ENCODE results near the gene HOTAIR. TPM values are rescaled to one million over a fixed set of nuclear protein-coding genes. Genes with fewer than 3 reads are reported as not detected.
A peak's percentile ranks its signal among the peaks of the same experiment; 100 is the strongest.

Gene HOTAIR
- not detected for total RNA-seq

GRCh38 chr12:53974084-53975063 is at the start of gene HOTAIR:
Gene HOTAIR, minus strand, starts transcription at chr12:53974954.
- peaks cover 12% of the 10 kb centered on the region for H3K4me1 Mint-ChIP-seq
- H3K36me3 Mint-ChIP-seq: no peaks in the 10 kb centered on the region
- POLR2A ChIA-PET: no interaction called here
- H3K9me3 Mint-ChIP-seq: peaks cover 2% of the 10 kb centered on the region
- DNase-seq: peak; percentile 59
- no peak for ATAC-seq (ENCODE audit: low read depth)
- peak within 1 kb of the TSS; percentile 51 for H3K4me3 Mint-ChIP-seq
- peak within 1 kb of the TSS; percentile 60 for H3K27ac Mint-ChIP-seq
- H3K27me3 Mint-ChIP-seq: peaks cover 90% of the 10 kb centered on the region

GRCh38 chr12:54024127-54024526 is 49.4 kb upstream of the HOTAIR start:
- Mint-ChIP-seq H3K4me3 (no peak overlapping the region), H3K9me3 (no peaks in the 10 kb centered on the region), H3K4me1 (peaks cover 11% of the 10 kb centered on the region), H3K27me3 (peaks cover 89% of the 10 kb centered on the region), H3K27ac (no peak overlapping the region), H3K36me3 (no peaks in the 10 kb centered on the region)
- POLR2A ChIA-PET: no interaction called here
- ATAC-seq (ENCODE audit: low read depth): no peak
- DNase-seq: no peak

GRCh38 chr12:54022960-54023884 is 48.5 kb upstream of the HOTAIR start:
- POLR2A ChIA-PET: no interaction called here
- Mint-ChIP-seq H3K36me3 (no peaks in the 10 kb centered on the region), H3K27me3 (peaks cover 82% of the 10 kb centered on the region), H3K9me3 (no peaks in the 10 kb centered on the region), H3K27ac (no peak overlapping the region), H3K4me1 (peaks cover 8% of the 10 kb centered on the region), H3K4me3 (no peak overlapping the region)
- no peak for DNase-seq
- no peak for ATAC-seq (ENCODE audit: low read depth)

GRCh38 chr12:54021432-54022013 is 46.8 kb upstream of the HOTAIR start:
- peaks cover 15% of the 10 kb centered on the region for H3K4me1 Mint-ChIP-seq
- POLR2A ChIA-PET: no interaction called here
- H3K9me3 Mint-ChIP-seq: no peaks in the 10 kb centered on the region
- DNase-seq (no peak), ATAC-seq (ENCODE audit: low read depth) (no peak)
- H3K4me3 Mint-ChIP-seq: no peak overlapping the region
- no peaks in the 10 kb centered on the region for H3K36me3 Mint-ChIP-seq
- peaks cover 77% of the 10 kb centered on the region for H3K27me3 Mint-ChIP-seq
- H3K27ac Mint-ChIP-seq: no peak overlapping the region

GRCh38 chr12:54020591-54021405 is 46.0 kb upstream of the HOTAIR start:
- no peak overlapping the region for H3K27ac Mint-ChIP-seq
- peaks cover 11% of the 10 kb centered on the region for H3K4me1 Mint-ChIP-seq
- no peak overlapping the region for H3K4me3 Mint-ChIP-seq
- no peaks in the 10 kb centered on the region for H3K36me3 Mint-ChIP-seq
- H3K9me3 Mint-ChIP-seq: no peaks in the 10 kb centered on the region
- DNase-seq: no peak
- ATAC-seq (ENCODE audit: low read depth): no peak
- peaks cover 77% of the 10 kb centered on the region for H3K27me3 Mint-ChIP-seq
- POLR2A ChIA-PET: no interaction called here

- Mint-ChIP-seq H3K36me3 (no peaks in the 10 kb centered on the region), H3K4me1 (peaks cover 10% of the 10 kb centered on the region), H3K27me3 (peaks cover 77% of the 10 kb centered on the region), H3K4me3 (no peak overlapping the region), H3K27ac (no peak overlapping the region), H3K9me3 (no peaks in the 10 kb centered on the region)
- DNase-seq: no peak
- ATAC-seq (ENCODE audit: low read depth): no peak
- POLR2A ChIA-PET: no interaction called here
These were observed 45.3 kb upstream of the HOTAIR start for GRCh38 chr12:54019924-54020590.

- Mint-ChIP-seq H3K27ac (no peak overlapping the region), H3K4me1 (peaks cover 11% of the 10 kb centered on the region), H3K27me3 (peaks cover 81% of the 10 kb centered on the region), H3K36me3 (no peaks in the 10 kb centered on the region), H3K4me3 (no peak overlapping the region), H3K9me3 (no peaks in the 10 kb centered on the region)
- DNase-seq (no peak), ATAC-seq (ENCODE audit: low read depth) (no peak)
- POLR2A ChIA-PET: no interaction called here
These were observed 44.5 kb upstream of the HOTAIR start for GRCh38 chr12:54019091-54019811.

GRCh38 chr12:54018468-54018984 is 43.8 kb upstream of the HOTAIR start:
- H3K36me3 Mint-ChIP-seq: no peaks in the 10 kb centered on the region
- DNase-seq: no peak
- H3K9me3 Mint-ChIP-seq: no peaks in the 10 kb centered on the region
- peaks cover 81% of the 10 kb centered on the region for H3K27me3 Mint-ChIP-seq
- POLR2A ChIA-PET: interaction anchor here (0.8 kb wide), 1 partner anchor 197 kb away, joined by 3 read pairs; no protein-coding TSS in a partner anchor
- no peak for ATAC-seq (ENCODE audit: low read depth)
- H3K4me1 Mint-ChIP-seq: peaks cover 12% of the 10 kb centered on the region
- H3K4me3 Mint-ChIP-seq: peak overlapping the region; percentile 88
- H3K27ac Mint-ChIP-seq: no peak overlapping the region

- DNase-seq (peak; percentile 83), ATAC-seq (ENCODE audit: low read depth) (peak; percentile 95)
- H3K36me3 Mint-ChIP-seq: no peaks in the 10 kb centered on the region
- POLR2A ChIA-PET: interaction anchor here (0.8 to 1.2 kb wide), 7 partner anchors 9 to 262 kb away, joined by 3 to 6 read pairs (median 3); partner anchors contain the start of genes CBX5, HOXC4, HOXC8 and HOXC9
- H3K9me3 Mint-ChIP-seq: no peaks in the 10 kb centered on the region
- peaks cover 12% of the 10 kb centered on the region for H3K4me1 Mint-ChIP-seq
- no peak overlapping the region for H3K27ac Mint-ChIP-seq
- H3K27me3 Mint-ChIP-seq: peaks cover 81% of the 10 kb centered on the region
- peak overlapping the region; percentile 88 for H3K4me3 Mint-ChIP-seq
These were observed 43.2 kb upstream of the HOTAIR start for GRCh38 chr12:54017878-54018467.

- peak overlapping the region; percentile 71 for H3K27ac Mint-ChIP-seq
- H3K4me3 Mint-ChIP-seq: peak overlapping the region; percentile 88
- no peaks in the 10 kb centered on the region for H3K36me3 Mint-ChIP-seq
- peaks cover 12% of the 10 kb centered on the region for H3K4me1 Mint-ChIP-seq
- ATAC-seq (ENCODE audit: low read depth): peak; percentile 42
- DNase-seq: no peak
- peaks cover 81% of the 10 kb centered on the region for H3K27me3 Mint-ChIP-seq
- POLR2A ChIA-PET: interaction anchor here (0.6 to 1.2 kb wide), 9 partner anchors 8 to 263 kb away, joined by 3 to 6 read pairs (median 3); partner anchors contain the start of genes CBX5, HOXC4, HOXC8 and HOXC9
- H3K9me3 Mint-ChIP-seq: no peaks in the 10 kb centered on the region
These were observed 42.5 kb upstream of the HOTAIR start for GRCh38 chr12:54017027-54017788.
